ENCODE measurements around the gene SEC14L5.

GRCh38 chr16:4926928-4927327 is 31.2 kb upstream of the SEC14L5 start:
- TF ChIP-seq EZH2 (IDR thresholded peaks at IDR 0.05) = no peak
- TF ChIP-seq POLR2AphosphoS5 (IDR thresholded peaks at IDR 0.05; ENCODE audit: borderline replicate concordance, low read depth, low read length) = no peak

Data from SK-N-MC (cell line).